Liver (tissue), 3 donors: ENCODE measurements around the gene CPSF4.

Source experiments
- CTCF ChIP-seq: fragments of 150-350 bp; IDR thresholded peaks from 2 replicates; pipeline ENCODE4 v1.5.1; 2017; ENCODE audit warnings: improper control_type of control experiment, low read depth, low read length; ENCODE audit not compliant: missing input control
- GABPA ChIP-seq, 2 donors: IDR thresholded peaks in 1 of 2; conservative IDR thresholded peaks in 1 of 2; 2 replicates each; pipeline ENCODE4 v1.6.1; 2016; ENCODE audit warnings: antibody characterized with exemption in 2 of 2, mild to moderate bottlenecking in 1 of 2, moderate library complexity in 1 of 2
- JUND ChIP-seq, 2 donors: IDR thresholded peaks; 2 replicates each; pipeline ENCODE4 v1.6.1; 2016; ENCODE audit warnings: antibody characterized with exemption in 2 of 2
- MAX ChIP-seq: IDR thresholded peaks from 2 replicates; pipeline ENCODE4 v1.6.1; 2016; ENCODE audit warnings: antibody characterized with exemption
- TAF1 ChIP-seq: conservative IDR thresholded peaks from 2 replicates; pipeline ENCODE4 v1.6.1; 2016; ENCODE audit warnings: antibody characterized with exemption, mild to moderate bottlenecking
- YY1 ChIP-seq: IDR thresholded peaks from 2 replicates; pipeline ENCODE4 v1.6.1; 2016; ENCODE audit warnings: antibody characterized with exemption, mild to moderate bottlenecking
- TF ChIP-seq, protein P1 (sequence below): IDR thresholded peaks from 2 replicates; pipeline ENCODE4 v1.6.1; 2016; ENCODE audit warnings: antibody characterized with exemption, mild to moderate bottlenecking
- donor health status: healthy.
- donor health status: healthy.

DNA sequence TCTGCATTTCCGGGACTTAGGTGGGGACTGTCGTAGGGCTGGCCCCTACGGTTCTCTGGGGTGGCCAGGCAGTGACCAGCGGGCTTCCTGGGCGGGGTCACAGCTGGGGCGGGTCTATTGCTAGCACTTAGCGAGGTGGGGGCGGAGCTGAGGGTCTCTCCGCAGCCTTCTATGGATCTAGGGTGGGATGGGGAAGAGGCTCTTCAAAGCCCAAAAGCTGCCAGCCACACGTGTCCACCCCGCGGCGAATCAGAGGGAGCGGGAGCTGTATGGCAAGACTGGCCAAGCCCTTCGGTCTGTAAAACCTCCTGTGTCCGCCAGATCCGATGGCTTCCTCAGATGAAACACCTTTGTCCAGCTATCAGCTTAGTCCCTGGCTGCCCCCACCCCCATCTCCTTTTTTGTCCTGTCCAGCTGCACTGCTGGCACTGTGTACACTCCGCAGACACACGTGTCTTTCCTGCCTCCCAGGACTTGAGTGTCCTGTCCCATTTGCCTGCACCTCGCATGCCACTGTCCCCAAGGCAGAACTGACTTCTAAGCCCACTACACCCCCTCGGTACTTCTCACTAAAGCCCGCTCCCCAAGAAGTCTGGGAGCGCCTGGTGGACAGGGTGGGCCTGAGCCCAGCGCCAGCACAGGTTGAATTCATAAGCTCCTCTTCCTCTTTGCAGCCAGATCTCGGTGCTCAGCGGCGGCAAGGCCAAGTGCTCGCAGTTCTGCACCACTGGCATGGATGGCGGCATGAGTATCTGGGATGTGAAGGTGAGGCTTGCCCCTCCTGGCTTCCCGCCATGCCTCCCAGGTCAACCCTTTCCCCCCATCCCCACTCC lies 45.2 kb upstream of the CPSF4 start:
- TF ChIP-seq MAX (no peak), CTCF (no peak), JUND (IDR thresholded peaks at IDR 0.05) (no peak), GABPA (IDR thresholded peaks at IDR 0.05 in 1 of 2, conservative IDR thresholded peaks at IDR 0.05 in 1 of 2) (no peak), TAF1 (no peak), YY1 (no peak)
- TF ChIP-seq, protein P1, sequence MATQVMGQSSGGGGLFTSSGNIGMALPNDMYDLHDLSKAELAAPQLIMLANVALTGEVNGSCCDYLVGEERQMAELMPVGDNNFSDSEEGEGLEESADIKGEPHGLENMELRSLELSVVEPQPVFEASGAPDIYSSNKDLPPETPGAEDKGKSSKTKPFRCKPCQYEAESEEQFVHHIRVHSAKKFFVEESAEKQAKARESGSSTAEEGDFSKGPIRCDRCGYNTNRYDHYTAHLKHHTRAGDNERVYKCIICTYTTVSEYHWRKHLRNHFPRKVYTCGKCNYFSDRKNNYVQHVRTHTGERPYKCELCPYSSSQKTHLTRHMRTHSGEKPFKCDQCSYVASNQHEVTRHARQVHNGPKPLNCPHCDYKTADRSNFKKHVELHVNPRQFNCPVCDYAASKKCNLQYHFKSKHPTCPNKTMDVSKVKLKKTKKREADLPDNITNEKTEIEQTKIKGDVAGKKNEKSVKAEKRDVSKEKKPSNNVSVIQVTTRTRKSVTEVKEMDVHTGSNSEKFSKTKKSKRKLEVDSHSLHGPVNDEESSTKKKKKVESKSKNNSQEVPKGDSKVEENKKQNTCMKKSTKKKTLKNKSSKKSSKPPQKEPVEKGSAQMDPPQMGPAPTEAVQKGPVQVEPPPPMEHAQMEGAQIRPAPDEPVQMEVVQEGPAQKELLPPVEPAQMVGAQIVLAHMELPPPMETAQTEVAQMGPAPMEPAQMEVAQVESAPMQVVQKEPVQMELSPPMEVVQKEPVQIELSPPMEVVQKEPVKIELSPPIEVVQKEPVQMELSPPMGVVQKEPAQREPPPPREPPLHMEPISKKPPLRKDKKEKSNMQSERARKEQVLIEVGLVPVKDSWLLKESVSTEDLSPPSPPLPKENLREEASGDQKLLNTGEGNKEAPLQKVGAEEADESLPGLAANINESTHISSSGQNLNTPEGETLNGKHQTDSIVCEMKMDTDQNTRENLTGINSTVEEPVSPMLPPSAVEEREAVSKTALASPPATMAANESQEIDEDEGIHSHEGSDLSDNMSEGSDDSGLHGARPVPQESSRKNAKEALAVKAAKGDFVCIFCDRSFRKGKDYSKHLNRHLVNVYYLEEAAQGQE = no peak
